ENCODE results near the gene GAS2L3. TPM values are rescaled to one million over a fixed set of nuclear protein-coding genes. Genes with fewer than 3 reads are reported as not detected.

The GAS2L3 gene
- polyA plus RNA-seq, 1 donor = 34.0 TPM

GRCh38 chr12:100652488-100652887 lies 79.0 kb downstream of the GAS2L3 start:
- no CpG with 5 or more reads among the region's 3 CpGs for WGBS (ENCODE audit: insufficient coverage, low lambda C conversion rate)
- H3K27me3 ChIP-seq (ENCODE audit: control insufficient read depth, insufficient read depth, low read length) = no peaks in the 10 kb centered on the region
- H3K9me3 ChIP-seq (ENCODE audit: control insufficient read depth, low read depth, low read length) = no peaks in the 10 kb centered on the region
- H3K27ac ChIP-seq (ENCODE audit: low read length) = no peak overlapping the region
- H3K4me3 ChIP-seq (ENCODE audit: low read length) = no peak overlapping the region
- H3K36me3 ChIP-seq (ENCODE audit: control insufficient read depth, insufficient read depth, low read length) = no peaks in the 10 kb centered on the region
- no peaks in the 10 kb centered on the region for H3K4me1 ChIP-seq (ENCODE audit: control insufficient read depth, insufficient read depth, low read length)
- no peak for DNase-seq

GRCh38 chr12:100656141-100656540 lies 82.7 kb downstream of the GAS2L3 start:
- Histone ChIP-seq H3K4me3 (ENCODE audit: low read length) (no peak overlapping the region), H3K27ac (ENCODE audit: low read length) (no peak overlapping the region), H3K4me1 (ENCODE audit: control insufficient read depth, insufficient read depth, low read length) (no peaks in the 10 kb centered on the region), H3K9me3 (ENCODE audit: control insufficient read depth, low read depth, low read length) (no peaks in the 10 kb centered on the region), H3K27me3 (ENCODE audit: control insufficient read depth, insufficient read depth, low read length) (peaks cover 2% of the 10 kb centered on the region), H3K36me3 (ENCODE audit: control insufficient read depth, insufficient read depth, low read length) (no peaks in the 10 kb centered on the region)
- WGBS (ENCODE audit: insufficient coverage, low lambda C conversion rate) = no CpG with 5 or more reads among the region's 4 CpGs
- no peak for DNase-seq

DNA sequence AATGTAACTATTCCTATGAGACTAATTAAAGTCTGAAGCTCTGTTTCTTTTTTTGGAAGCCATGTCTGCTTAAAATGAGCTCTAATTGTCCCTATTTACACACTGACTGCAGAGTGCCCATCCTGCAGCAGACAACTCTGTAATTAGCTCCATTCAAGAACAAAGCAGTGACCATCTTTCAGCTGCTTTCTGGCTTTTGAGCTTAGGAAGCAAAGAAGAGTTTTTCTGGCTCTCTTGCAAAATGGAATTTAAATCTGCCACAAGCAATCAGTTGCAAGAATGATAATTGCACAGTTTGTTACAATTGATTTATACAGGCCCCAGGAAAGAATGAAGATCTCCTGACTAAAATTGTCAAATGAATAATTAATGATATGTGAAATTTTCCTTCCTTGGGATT lies 83.4 kb downstream of the GAS2L3 start:
- Histone ChIP-seq H3K4me1 (ENCODE audit: control insufficient read depth, insufficient read depth, low read length) (no peaks in the 10 kb centered on the region), H3K36me3 (ENCODE audit: control insufficient read depth, insufficient read depth, low read length) (no peaks in the 10 kb centered on the region), H3K9me3 (ENCODE audit: control insufficient read depth, low read depth, low read length) (no peaks in the 10 kb centered on the region), H3K4me3 (ENCODE audit: low read length) (no peak overlapping the region), H3K27ac (ENCODE audit: low read length) (no peak overlapping the region), H3K27me3 (ENCODE audit: control insufficient read depth, insufficient read depth, low read length) (peaks cover 4% of the 10 kb centered on the region)
- no peak for DNase-seq

- Histone ChIP-seq H3K9me3 (ENCODE audit: control insufficient read depth, low read depth, low read length) (no peaks in the 10 kb centered on the region), H3K27me3 (ENCODE audit: control insufficient read depth, insufficient read depth, low read length) (peaks cover 7% of the 10 kb centered on the region), H3K4me3 (ENCODE audit: low read length) (no peak overlapping the region), H3K27ac (ENCODE audit: low read length) (no peak overlapping the region), H3K36me3 (ENCODE audit: control insufficient read depth, insufficient read depth, low read length) (no peaks in the 10 kb centered on the region), H3K4me1 (ENCODE audit: control insufficient read depth, insufficient read depth, low read length) (no peaks in the 10 kb centered on the region)
- 48% methylated on average over 4 of the region's 6 CpGs for WGBS (ENCODE audit: insufficient coverage, low lambda C conversion rate)
- no peak for DNase-seq
Observed at GRCh38 chr12:100661300-100661951, 87.9 kb downstream of the GAS2L3 start.

GRCh38 chr12:100666588-100666987 lies 93.1 kb downstream of the GAS2L3 start:
- H3K27ac ChIP-seq (ENCODE audit: low read length) = no peak overlapping the region
- no peak overlapping the region for H3K4me3 ChIP-seq (ENCODE audit: low read length)
- peaks cover 5% of the 10 kb centered on the region for H3K27me3 ChIP-seq (ENCODE audit: control insufficient read depth, insufficient read depth, low read length)
- H3K4me1 ChIP-seq (ENCODE audit: control insufficient read depth, insufficient read depth, low read length) = no peaks in the 10 kb centered on the region
- WGBS (ENCODE audit: insufficient coverage, low lambda C conversion rate) = 33% methylated on average over 2 of the region's 2 CpGs
- H3K9me3 ChIP-seq (ENCODE audit: control insufficient read depth, low read depth, low read length) = no peaks in the 10 kb centered on the region
- DNase-seq = no peak
- H3K36me3 ChIP-seq (ENCODE audit: control insufficient read depth, insufficient read depth, low read length) = no peaks in the 10 kb centered on the region

DNA sequence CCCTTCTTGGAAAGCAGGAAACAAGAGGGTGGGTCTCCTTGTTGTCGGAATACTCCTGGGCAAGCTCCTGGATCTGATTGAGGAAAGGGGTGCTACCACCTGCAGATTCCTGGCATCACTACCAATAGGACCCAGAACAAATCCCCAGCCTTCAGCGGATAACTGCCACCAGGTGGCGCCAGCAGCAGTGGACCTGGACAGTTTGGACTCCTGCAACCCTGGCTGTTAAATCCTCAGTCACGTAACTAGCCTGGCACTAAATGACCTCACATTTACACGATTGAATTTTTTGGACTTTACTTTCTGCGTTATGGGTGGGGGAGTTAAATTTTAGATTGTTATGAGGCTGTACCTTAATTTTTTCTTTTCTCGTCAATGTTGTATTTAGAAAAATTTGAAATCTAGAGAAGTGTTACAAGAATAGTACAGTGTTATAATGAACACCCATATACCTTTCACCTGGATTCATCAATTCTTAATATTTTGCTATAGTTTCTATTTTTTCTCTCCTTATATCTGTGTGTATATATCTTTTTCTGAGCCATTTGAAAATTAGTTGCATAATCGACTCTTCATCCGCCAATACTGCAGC lies 95.6 kb downstream of the GAS2L3 start:
- no peaks in the 10 kb centered on the region for H3K36me3 ChIP-seq (ENCODE audit: control insufficient read depth, insufficient read depth, low read length)
- DNase-seq = peak; percentile 52 to 63
- 52% methylated on average over 2 of the region's 9 CpGs for WGBS (ENCODE audit: insufficient coverage, low lambda C conversion rate)
- H3K4me3 ChIP-seq (ENCODE audit: low read length) = no peak overlapping the region
- no peaks in the 10 kb centered on the region for H3K9me3 ChIP-seq (ENCODE audit: control insufficient read depth, low read depth, low read length)
- peaks cover 2% of the 10 kb centered on the region for H3K27me3 ChIP-seq (ENCODE audit: control insufficient read depth, insufficient read depth, low read length)
- no peak overlapping the region for H3K27ac ChIP-seq (ENCODE audit: low read length)
- H3K4me1 ChIP-seq (ENCODE audit: control insufficient read depth, insufficient read depth, low read length) = no peaks in the 10 kb centered on the region

DNA sequence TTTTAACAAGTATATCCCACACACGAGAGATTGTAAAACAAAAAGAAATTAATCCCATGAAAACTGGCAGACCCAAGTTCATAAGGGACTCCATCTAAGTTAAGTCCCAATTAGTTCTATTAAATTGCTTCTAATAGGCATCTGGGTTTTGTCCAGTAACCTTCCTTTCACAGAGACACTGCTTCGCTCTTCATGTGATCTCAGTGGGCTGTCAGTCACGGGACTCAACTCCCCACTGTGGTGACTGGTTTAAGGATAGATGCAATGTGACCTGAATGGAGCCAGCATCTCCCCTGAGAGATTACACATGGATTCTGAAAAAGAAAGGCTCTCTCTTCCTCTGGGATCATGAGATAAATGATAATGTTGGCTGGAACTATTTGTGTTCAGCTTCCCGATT lies 96.4 kb downstream of the GAS2L3 start:
- no peak overlapping the region for H3K4me3 ChIP-seq (ENCODE audit: low read length)
- WGBS (ENCODE audit: insufficient coverage, low lambda C conversion rate) = 83% methylated on average over 3 of the region's 4 CpGs
- no peaks in the 10 kb centered on the region for H3K36me3 ChIP-seq (ENCODE audit: control insufficient read depth, insufficient read depth, low read length)
- no peaks in the 10 kb centered on the region for H3K4me1 ChIP-seq (ENCODE audit: control insufficient read depth, insufficient read depth, low read length)
- no peak overlapping the region for H3K27ac ChIP-seq (ENCODE audit: low read length)
- no peak for DNase-seq
- no peaks in the 10 kb centered on the region for H3K9me3 ChIP-seq (ENCODE audit: control insufficient read depth, low read depth, low read length)
- peaks cover 5% of the 10 kb centered on the region for H3K27me3 ChIP-seq (ENCODE audit: control insufficient read depth, insufficient read depth, low read length)

DNA sequence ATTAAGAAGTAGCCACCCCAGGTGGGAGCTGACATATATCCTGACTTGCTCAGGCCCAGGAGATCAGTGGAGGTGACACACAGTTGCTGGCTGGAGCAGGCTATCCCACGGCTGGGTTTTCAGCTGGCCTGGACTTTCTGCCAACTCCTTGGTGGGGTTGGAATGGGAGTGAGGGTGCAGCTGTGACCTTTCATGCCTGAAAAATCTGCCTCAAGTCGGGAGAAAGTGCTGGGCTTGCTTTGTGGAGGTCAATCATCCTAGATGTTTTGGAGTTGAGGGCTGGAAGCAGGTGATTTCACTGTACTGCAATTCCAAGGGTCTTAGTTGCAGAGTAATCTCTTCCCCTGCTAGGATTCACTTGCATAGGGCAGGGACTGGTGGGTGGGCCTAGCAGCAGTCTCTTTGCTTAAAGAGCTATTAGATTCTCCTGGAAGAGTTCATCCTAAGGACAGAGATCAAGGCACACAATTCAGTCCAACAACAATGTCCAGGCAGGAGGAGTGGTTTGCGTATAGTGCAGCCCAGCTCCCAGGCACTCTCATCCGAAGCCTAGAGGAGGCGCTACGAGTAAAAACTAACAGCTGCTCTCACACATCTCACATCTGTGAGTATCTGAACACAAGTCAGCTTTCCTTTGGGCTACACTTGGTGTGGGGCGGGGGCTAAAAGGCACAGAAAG lies 98.1 kb downstream of the GAS2L3 start:
- H3K9me3 ChIP-seq (ENCODE audit: control insufficient read depth, low read depth, low read length) = no peaks in the 10 kb centered on the region
- H3K27ac ChIP-seq (ENCODE audit: low read length) = no peak overlapping the region
- DNase-seq = no peak
- H3K4me1 ChIP-seq (ENCODE audit: control insufficient read depth, insufficient read depth, low read length) = no peaks in the 10 kb centered on the region
- peaks cover 5% of the 10 kb centered on the region for H3K27me3 ChIP-seq (ENCODE audit: control insufficient read depth, insufficient read depth, low read length)
- no peaks in the 10 kb centered on the region for H3K36me3 ChIP-seq (ENCODE audit: control insufficient read depth, insufficient read depth, low read length)
- no CpG with 5 or more reads among the region's 7 CpGs for WGBS (ENCODE audit: insufficient coverage, low lambda C conversion rate)
- no peak overlapping the region for H3K4me3 ChIP-seq (ENCODE audit: low read length)

- no peak overlapping the region for H3K4me3 ChIP-seq (ENCODE audit: low read length)
- WGBS (ENCODE audit: insufficient coverage, low lambda C conversion rate) = no CpG with 5 or more reads among the region's 2 CpGs
- peaks cover 5% of the 10 kb centered on the region for H3K27me3 ChIP-seq (ENCODE audit: control insufficient read depth, insufficient read depth, low read length)
- no peak overlapping the region for H3K27ac ChIP-seq (ENCODE audit: low read length)
- DNase-seq = peak in 1 of 2 donors; percentile 12
- H3K4me1 ChIP-seq (ENCODE audit: control insufficient read depth, insufficient read depth, low read length) = no peaks in the 10 kb centered on the region
- H3K36me3 ChIP-seq (ENCODE audit: control insufficient read depth, insufficient read depth, low read length) = no peaks in the 10 kb centered on the region
- H3K9me3 ChIP-seq (ENCODE audit: control insufficient read depth, low read depth, low read length) = no peaks in the 10 kb centered on the region
Observed at GRCh38 chr12:100672075-100672592, 98.7 kb downstream of the GAS2L3 start.

DNA sequence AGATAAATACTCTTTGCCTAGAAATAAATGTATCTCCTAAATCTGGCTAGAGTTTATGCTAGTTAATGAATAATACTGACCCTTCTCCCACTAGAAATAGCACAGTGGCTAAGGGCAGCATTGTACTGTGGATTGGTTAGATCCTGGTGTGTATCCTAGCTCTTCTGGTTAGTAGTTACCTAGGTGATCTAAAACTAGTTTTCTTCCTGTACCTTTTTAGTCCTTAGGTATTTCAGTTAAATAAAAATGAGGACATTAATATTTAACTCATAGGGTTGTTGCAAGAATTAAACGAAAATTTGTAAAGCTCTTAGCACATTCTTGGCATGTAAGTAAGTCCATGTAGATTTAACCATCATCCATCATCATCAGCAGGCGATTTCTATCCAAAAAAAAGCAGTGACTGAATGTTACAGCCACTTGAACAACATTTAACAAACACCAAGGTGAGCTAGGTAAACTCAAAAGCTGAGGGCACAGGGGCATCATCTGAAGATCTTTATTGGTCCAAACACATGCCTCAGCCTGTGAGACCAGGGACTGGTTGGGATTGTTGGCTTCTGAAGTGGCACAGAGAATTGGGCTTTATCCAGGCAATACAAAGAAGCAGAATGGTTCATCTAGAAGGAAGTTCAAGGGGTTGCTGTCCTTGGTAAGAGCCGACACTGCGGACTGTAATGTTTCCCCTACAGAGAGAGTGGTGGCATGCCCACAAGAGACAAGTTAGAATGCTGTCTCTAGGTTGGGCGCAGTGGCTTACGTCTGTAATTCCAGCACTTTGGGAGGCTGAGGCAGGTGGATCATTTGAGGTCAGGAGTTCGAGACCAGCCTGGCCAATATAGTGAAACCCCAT lies 100.8 kb downstream of the GAS2L3 start:
- no peak for DNase-seq
- Histone ChIP-seq H3K9me3 (ENCODE audit: control insufficient read depth, low read depth, low read length) (no peaks in the 10 kb centered on the region), H3K4me1 (ENCODE audit: control insufficient read depth, insufficient read depth, low read length) (no peaks in the 10 kb centered on the region), H3K27me3 (ENCODE audit: control insufficient read depth, insufficient read depth, low read length) (peaks cover 5% of the 10 kb centered on the region), H3K4me3 (ENCODE audit: low read length) (no peak overlapping the region), H3K27ac (ENCODE audit: low read length) (no peak overlapping the region), H3K36me3 (ENCODE audit: control insufficient read depth, insufficient read depth, low read length) (no peaks in the 10 kb centered on the region)
- WGBS (ENCODE audit: insufficient coverage, low lambda C conversion rate) = 17% methylated on average over 1 of the region's 7 CpGs
